Ureter (tissue), 1 donor: ENCODE measurements around the gene ZNF785. TPM values are rescaled to one million over a fixed set of nuclear protein-coding genes. Genes with fewer than 3 reads are reported as not detected.
"Not testable (repeated sequence)": the region's sequence is repeated elsewhere in the genome, so short reads cannot be mapped to it uniquely, and the experiment has no call there.

Experiments used
- DNase-seq: peaks from one replicate; pipeline ENCODE4 v3.0.0-alpha.2; 2020; ENCODE audit warnings: low spot score
- total RNA-seq: library from RNA; stranded (reverse); gene quantifications from one replicate; pipeline ENCODE4 v1.2.4, GENCODE V29; 2023
- donor health status: DM: yes; HTN: yes; CAD: no.

Gene ZNF785
- total RNA-seq, 1 donor from 2014 or later = 25.2 TPM

DNA sequence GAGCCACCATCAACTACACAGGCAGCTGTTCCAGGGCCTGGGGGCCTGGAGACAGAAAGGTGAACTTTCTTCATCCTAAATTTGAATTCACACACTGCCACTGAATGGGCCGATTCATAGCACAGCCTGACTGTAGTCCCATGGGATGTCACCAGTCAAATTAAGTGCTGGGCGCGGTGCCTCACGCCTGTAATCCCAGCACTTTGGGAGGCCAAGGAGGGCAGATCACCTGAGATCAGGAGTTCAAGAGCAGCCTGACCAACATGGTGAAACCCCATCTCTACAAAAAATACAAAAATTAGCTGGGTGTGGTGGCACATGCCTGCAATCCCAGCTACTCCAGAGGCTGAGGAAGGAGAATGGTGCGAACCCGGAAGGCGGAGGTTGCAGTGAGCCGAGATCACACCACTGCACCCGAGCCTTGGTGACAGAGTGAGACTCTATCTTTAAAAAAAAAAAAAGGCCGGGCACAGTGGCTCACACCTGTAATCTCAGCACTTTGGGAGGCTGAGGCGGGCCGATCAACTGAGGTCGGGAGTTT, 45.4 kb downstream of the ZNF785 start:
- not testable (repeated sequence) for DNase-seq

DNA sequence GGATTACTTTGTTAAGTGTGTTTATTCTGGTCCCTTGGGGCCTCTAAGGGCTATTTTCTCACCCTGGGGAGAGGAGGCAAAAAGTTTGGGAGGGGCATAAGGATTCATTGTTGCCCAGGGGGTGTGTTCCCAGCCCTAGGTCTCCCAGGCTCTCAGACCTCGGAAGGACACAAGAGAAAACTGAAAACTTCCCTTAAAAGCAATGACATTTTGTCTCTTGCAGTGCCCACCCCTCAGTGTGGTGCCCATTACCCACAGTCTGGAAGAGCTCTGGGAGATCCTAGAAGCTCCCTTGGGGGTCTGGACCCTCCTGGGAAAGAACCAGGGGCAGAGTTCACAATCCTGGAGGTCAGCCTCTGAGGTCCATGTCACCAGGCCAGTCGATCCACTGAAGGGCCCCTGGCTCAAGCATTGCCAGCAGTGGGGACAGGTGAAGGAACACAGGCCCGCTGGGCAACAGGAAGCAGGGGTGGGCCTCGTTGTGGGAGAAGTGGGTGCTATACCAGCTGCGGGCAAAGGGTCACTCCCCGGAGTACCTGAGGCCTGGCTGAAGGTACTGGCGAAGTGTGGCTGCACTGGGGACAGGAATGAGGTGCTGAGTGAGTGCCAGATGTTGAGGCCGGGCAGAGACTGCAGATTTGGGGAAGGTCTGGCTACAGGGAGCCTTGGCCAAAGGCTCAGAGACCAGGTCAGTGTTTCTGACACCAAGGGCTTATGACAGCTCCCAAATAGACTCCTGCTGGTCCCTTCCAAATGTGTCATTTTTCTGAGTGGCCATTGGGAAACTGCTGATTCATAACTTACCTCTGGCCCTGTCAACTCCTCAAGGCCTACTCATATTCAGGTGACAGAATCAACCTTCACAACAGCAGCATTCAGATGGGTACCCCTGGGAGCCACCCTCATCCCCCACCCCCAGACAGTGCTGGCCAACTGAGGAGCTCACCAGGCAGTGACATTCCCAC, 46.2 kb downstream of the ZNF785 start:
- DNase-seq = no peak

DNA sequence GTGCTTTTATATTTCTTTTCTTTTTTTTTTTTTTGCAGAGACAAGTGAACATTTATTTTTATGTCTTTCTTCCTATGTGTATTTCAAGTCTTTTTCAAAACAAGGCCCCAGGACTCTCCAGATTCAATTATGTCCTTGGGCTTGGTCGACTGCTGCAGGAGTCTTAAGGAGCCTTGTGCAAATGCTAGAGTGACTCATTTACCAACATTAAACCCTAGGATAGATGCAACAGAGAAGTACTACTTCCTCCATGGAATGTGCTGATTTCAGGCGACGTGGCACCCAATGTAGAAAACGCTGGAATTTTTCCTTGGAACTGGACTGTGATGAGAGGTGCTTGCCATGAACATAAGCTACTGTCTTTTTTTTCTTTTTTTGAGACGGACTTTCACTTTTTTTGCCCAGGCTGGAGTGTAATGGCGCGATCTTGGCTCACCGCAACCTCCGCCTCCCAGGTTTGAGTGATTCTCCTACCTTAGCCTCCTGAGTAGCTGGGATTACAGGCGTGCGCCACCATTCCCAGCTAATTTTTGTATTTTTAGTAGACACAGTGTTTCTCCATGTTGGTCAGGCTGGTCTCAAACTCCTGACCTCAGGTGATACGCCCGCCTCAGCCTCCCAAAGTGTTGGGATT, 49.0 kb downstream of the ZNF785 start:
- DNase-seq = not testable (repeated sequence)

DNA sequence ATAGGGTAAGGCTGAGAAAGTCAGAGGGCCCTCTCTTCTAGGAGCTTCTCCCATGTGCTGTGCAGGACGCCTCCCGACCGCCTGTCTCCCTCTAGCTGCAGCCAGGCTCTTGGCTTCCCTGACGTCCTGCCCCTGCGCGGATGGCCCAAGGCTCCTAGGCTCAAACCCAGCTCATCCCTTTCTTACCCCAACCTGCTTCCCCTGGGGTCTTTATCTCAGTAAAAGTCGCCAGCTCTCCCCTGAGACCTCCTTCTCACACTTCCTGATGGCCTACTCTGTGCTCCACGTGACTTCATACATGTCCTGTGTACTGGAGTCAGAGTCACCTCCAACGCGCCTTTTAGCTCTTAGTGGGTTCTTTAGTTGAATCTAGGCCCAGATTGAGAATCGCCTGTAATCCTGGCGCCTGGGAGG, 49.7 kb downstream of the ZNF785 start:
- DNase-seq = peak; percentile 76

DNA sequence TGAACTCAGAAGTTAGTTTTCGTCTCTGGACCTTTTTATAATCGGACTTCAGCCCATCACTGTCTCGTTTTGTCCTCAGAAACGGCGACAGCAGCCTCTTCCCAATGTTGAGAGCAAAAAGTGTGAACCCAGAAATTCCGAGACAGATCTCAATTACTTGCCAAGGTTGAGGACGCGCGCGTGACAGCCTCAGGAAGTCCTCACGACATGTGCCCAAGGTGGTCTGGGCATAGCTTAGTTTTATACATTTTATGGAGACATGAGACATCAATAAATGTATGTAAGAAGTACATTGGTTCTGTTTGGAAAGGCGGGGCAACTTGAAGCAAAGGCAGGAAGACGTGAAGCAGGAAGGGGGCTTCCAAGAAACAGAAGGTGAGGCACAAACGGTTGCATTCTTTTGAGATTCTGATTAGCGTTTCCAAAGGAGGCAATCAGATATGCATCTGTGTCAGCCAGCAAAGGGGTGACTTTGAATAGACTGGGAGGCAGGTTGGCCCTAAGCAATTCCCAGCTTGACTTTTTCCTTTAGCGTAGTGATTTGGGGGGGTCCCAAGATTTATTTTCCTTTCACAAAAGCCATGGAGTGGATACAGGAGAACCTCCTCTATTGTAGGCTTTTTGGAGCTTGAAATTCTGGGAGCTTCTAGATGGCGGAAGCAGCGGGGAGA, 50.3 kb downstream of the ZNF785 start:
- no peak for DNase-seq

GRCh38 chr16:30534368-30535105, 51.0 kb downstream of the ZNF785 start, which contains the start of gene ZNF747:
ZNF747 (minus strand) TSS chr16:30534858; CDS start chr16:30534679, 179 bp downstream.
- DNase-seq = peak; percentile 94

DNA sequence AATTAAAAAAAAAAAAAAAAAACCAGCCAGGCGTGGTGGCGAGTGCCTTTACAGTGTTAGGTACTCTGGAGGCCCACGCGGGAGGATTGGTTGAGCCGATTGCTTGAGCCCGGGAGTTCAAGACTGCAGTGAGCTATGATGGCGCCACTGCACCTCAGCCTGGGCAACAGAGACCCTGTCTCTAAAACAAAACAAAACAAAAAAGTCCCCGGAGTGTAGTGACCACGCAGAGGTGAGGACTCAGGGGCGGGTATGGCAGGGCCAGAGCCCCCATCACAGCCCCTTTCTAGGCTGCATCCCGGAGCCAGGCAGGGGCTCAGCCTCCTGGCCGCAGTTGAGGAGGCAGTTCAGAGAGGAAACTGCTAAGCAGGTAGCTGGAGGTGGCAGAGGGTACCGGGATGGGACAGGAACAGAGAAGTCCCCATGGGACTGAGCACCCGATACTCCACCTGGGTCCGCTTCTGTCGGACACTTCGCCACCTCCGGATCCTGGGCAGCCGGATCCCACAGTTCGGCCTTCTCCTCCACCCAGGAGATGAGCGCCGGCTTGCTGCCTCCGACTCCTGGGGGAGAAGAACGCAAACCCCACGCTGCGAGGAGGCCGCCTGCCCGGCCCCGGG, 51.6 kb downstream of the ZNF785 start:
- DNase-seq = no peak

DNA sequence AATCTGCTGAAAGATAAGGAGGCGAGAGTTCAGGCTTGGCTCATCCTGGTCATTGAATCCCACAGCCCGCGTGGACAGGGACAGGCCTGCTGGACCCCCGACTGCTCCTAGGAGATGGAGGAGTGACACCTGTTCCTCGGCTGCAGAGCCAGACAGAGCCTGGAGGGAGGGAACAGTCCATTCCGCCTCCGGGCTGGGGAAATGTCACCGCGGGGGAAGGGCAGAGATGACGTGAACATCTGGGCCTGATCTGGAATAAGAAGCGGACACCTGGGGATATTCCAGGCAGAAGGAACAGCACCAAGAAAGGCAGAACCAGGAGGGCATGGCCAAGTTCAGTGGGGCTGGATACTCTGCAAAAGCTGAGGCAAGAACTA, 52.4 kb downstream of the ZNF785 start:
- no peak for DNase-seq

GRCh38 chr16:30532285-30533145, 53.0 kb downstream of the ZNF785 start:
- DNase-seq = no peak

Other genes with a start within 250 kb of the ZNF785 start
- 69.0 TPM for gene CD2BP2, start 230.4 kb downstream of the ZNF785 start, total RNA-seq
- gene TBC1D10B, start 215.2 kb downstream of the ZNF785 start, total RNA-seq = 36.9 TPM
- gene MYL11, start 210.9 kb downstream of the ZNF785 start, total RNA-seq = 2.9 TPM
- 8.2 TPM for gene SEPTIN1, start 203.1 kb downstream of the ZNF785 start, total RNA-seq
- gene ZNF48, start 190.3 kb downstream of the ZNF785 start, total RNA-seq = 8.1 TPM
- 5.2 TPM for gene ZNF771, start 178.1 kb downstream of the ZNF785 start, total RNA-seq
- gene DCTPP1, start 155.7 kb downstream of the ZNF785 start, total RNA-seq = 49.9 TPM
- 36.2 TPM for gene SEPHS2, start 139.8 kb downstream of the ZNF785 start, total RNA-seq
- 8.9 TPM for gene ITGAL, start 113.0 kb downstream of the ZNF785 start, total RNA-seq
- gene ZNF768, start 59.1 kb downstream of the ZNF785 start, total RNA-seq = 37.6 TPM
- 10.4 TPM for gene ZNF747, start 50.8 kb downstream of the ZNF785 start, total RNA-seq
- gene ZNF764, start 27.3 kb downstream of the ZNF785 start, total RNA-seq = 6.9 TPM
- 10.8 TPM for gene ZNF688, start 14.0 kb downstream of the ZNF785 start, total RNA-seq
- 10.2 TPM for gene ZNF689, start 24.7 kb upstream of the ZNF785 start, total RNA-seq
- gene PRR14, start 65.3 kb upstream of the ZNF785 start, total RNA-seq = 37.8 TPM
- gene FBRS, start 72.7 kb upstream of the ZNF785 start, total RNA-seq = 82.5 TPM
- 82.3 TPM for gene SRCAP, start 113.5 kb upstream of the ZNF785 start, total RNA-seq
- gene PHKG2, start 162.7 kb upstream of the ZNF785 start, total RNA-seq = 35.9 TPM
- gene CFAP119, start 176.4 kb upstream of the ZNF785 start, total RNA-seq = 8.7 TPM
- gene RNF40, start 176.6 kb upstream of the ZNF785 start, total RNA-seq = 133 TPM
- 21.6 TPM for gene ZNF629, start 201.5 kb upstream of the ZNF785 start, total RNA-seq